Sigmoid colon (tissue), 7 donors: ENCODE measurements around the gene MPV17L2. TPM values are rescaled to one million over a fixed set of nuclear protein-coding genes. Genes with fewer than 3 reads are reported as not detected.

Experiments used
- DNase-seq: peaks from one replicate; pipeline ENCODE4 v3.0.0-alpha.2; 2019
- H3K27ac ChIP-seq, 4 donors: fragments of 200-600 bp; sonication (generic); one replicate each; pipeline ENCODE4 v1.5.1; 2016 to 2019; ENCODE audit warnings: mild to moderate bottlenecking in 1 of 4
- H3K27me3 ChIP-seq, 3 donors: fragments of 200-600 bp; sonication (generic); one replicate each; pipeline ENCODE4 v1.5.1; 2019; ENCODE audit warnings: mild to moderate bottlenecking in 1 of 3
- H3K36me3 ChIP-seq, 4 donors: fragments of 200-600 bp; sonication (generic); one replicate each; pipeline ENCODE4 v1.5.1; 2016 to 2019
- H3K4me1 ChIP-seq, 4 donors: fragments of 200-600 bp; sonication (generic); one replicate each; pipeline ENCODE4 v1.5.1; 2017 to 2019
- H3K4me3 ChIP-seq, 4 donors: fragments of 200-600 bp; sonication (generic); one replicate each; pipeline ENCODE4 v1.5.1; 2017 to 2019; ENCODE audit warnings: mild to moderate bottlenecking in 2 of 4, moderate library complexity in 1 of 4
- H3K9me3 ChIP-seq, 4 donors: fragments of 200-600 bp in 3 of 4; sonication (generic) in 3 of 4; one replicate each; pipeline versions ENCODE4 v1.5.1 to v1.6.1; 2013 to 2019
- CTCF ChIP-seq, 4 experiments: fragments of 450-650 bp in 3 of 4; fragments of 200-600 bp in 1 of 4; IDR thresholded peaks; one replicate each; pipeline ENCODE4 v1.5.1; 2016 to 2019; ENCODE audit warnings: antibody characterized with exemption in 4 of 4, mild to moderate bottlenecking in 3 of 4, moderate library complexity in 2 of 4
- EP300 ChIP-seq, 4 donors: sonication (generic); formaldehyde crosslinking; IDR thresholded peaks; one replicate each; pipeline ENCODE4 v1.6.1; 2017; ENCODE audit warnings: antibody characterized with exemption in 4 of 4
- POLR2A ChIP-seq, 2 donors: fragments of 450-650 bp; IDR thresholded peaks; one replicate each; pipeline ENCODE4 v1.6.1; 2016; ENCODE audit warnings: antibody characterized with exemption in 2 of 2, mild to moderate bottlenecking in 2 of 2, moderate library complexity in 2 of 2
- POLR2AphosphoS5 ChIP-seq, 4 donors: sonication (generic); formaldehyde crosslinking; IDR thresholded peaks; one replicate each; pipeline ENCODE4 v1.6.1; 2017; ENCODE audit warnings: antibody characterized with exemption in 4 of 4
- WGBS, 2 donors: extraction: QIAGEN DNeasy Blood & Tissue Kit; methylation state at CpG; one replicate each; pipeline ENCODE4 v1.1.7; 2013; 5-methylcytosine and 5-hydroxymethylcytosine counted together
- intact Hi-C: fragments of 100-400 bp; cut with DNase I; formaldehyde crosslinking; loops from one replicate; pipeline ENCODE4 v1.15.1; 2023
- polyA plus RNA-seq, 3 donors: library from polyadenylated mRNA; stranded (reverse); fragments of 200-250 nt; gene quantifications; one replicate each; pipeline ENCODE4 v1.2.3, GENCODE V29; 2013
- total RNA-seq, 4 donors: library from RNA; depleted of rRNA; stranded (reverse); fragments of >200 nt; gene quantifications; one replicate each; pipeline ENCODE4 v1.1.0, GENCODE V29; 2016
- donor health status: healthy with polysubstance abuse.
- donor health status: Bipolar disorder and iron deficiency.
- donor health status: healthy.

The MPV17L2 gene
- total and polyA plus RNA-seq, 7 donors = 9.0 to 37.3 (median 18.9) TPM

GRCh38 chr19:18211683-18212082, 18.7 kb downstream of the MPV17L2 start:
- Histone ChIP-seq H3K9me3 (no peaks in the 10 kb centered on the region), H3K4me1 (peaks cover 0 to 10% (median 6%) of the 10 kb centered on the region in 4 donors), H3K36me3 (no peaks in the 10 kb centered on the region), H3K4me3 (no peak overlapping the region), H3K27me3 (no peaks in the 10 kb centered on the region), H3K27ac (no peak overlapping the region)
- WGBS, 2 donors = 82 to 87% methylated on average over 14 of the region's 14 CpGs
- no peak for TF ChIP-seq POLR2A (IDR thresholded peaks at IDR 0.05)
- no peak for TF ChIP-seq POLR2AphosphoS5 (IDR thresholded peaks at IDR 0.05)
- TF ChIP-seq EP300 (IDR thresholded peaks at IDR 0.05) = no peak
- no peak for TF ChIP-seq CTCF (IDR thresholded peaks at IDR 0.05)
- intact Hi-C loops = no loop called here
- no peak for DNase-seq

DNA sequence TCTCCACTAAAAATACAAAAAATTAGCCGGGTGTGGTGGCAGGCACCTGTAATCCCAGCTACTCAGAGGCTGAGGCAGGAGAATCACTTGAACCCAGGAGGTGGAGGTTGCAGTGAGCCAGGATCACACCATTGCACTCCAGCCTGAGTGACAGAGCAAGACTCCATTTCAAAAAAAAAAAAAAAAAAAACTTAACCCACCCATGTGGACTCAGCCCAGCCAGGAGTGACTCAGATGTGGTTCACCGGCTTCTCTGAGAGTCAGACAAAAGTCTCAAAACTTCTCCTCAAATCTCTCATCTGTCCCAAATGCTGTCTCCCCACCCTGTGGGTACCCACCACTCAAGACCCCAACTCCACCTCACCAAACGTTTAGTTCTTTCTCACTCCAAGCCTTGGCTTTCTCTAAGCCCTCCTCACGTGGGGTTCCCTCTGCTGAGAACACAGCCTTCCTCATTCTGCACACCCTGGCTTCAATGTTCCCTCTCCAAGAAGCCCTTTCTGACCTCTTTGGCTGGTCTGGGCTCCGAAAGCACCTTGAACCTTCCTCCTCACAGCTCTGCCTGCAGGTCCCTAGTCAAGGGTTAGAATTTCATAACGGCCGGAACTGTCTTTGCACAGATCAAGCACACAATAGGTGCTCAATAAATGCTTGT, 21.9 kb downstream of the MPV17L2 start:
- Histone ChIP-seq H3K4me3 (no peak overlapping the region), H3K36me3 (no peaks in the 10 kb centered on the region), H3K9me3 (no peaks in the 10 kb centered on the region), H3K27me3 (no peaks in the 10 kb centered on the region), H3K4me1 (no peaks in the 10 kb centered on the region), H3K27ac (no peak overlapping the region)
- TF ChIP-seq POLR2AphosphoS5 (IDR thresholded peaks at IDR 0.05) = no peak
- WGBS, 2 donors = 66 to 71% methylated on average over 7 of the region's 7 CpGs
- no peak for DNase-seq
- intact Hi-C loops = no loop called here

GRCh38 chr19:18216789-18217188, 23.8 kb downstream of the MPV17L2 start:
- Histone ChIP-seq H3K4me1 (no peaks in the 10 kb centered on the region), H3K9me3 (no peaks in the 10 kb centered on the region), H3K27ac (no peak overlapping the region), H3K4me3 (no peak overlapping the region), H3K27me3 (peaks cover 0 to 17% (median 15%) of the 10 kb centered on the region in 3 donors), H3K36me3 (no peaks in the 10 kb centered on the region)
- no peak for DNase-seq
- intact Hi-C loops = no loop called here
- WGBS, 2 donors = 95 to 96% methylated on average over 8 of the region's 8 CpGs
- TF ChIP-seq POLR2AphosphoS5 (IDR thresholded peaks at IDR 0.05) (no peak), EP300 (IDR thresholded peaks at IDR 0.05) (no peak), CTCF (IDR thresholded peaks at IDR 0.05) (no peak), POLR2A (IDR thresholded peaks at IDR 0.05) (no peak)

DNA sequence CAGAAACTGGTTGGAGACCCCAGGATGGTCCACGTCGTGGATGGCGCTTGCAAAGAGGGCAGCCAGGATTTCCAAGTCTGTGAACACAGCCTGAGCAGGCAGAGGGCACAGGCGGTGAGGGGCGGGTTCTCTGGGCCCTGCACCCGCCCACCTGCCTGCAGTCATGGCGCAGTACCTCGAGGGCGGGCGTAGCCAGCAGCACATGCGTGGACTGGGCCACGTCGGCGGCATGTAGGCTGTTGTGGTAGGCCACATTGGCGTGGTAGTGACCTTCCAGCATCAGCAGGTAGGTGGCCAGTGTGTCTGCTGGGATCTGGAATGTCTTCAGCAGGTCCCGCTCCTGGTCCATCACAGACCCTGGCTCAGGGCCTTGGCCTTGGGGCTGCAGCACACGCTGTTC, 25.1 kb downstream of the MPV17L2 start:
- TF ChIP-seq EP300 (IDR thresholded peaks at IDR 0.05) = no peak
- TF ChIP-seq POLR2A (IDR thresholded peaks at IDR 0.05) = no peak
- TF ChIP-seq CTCF (IDR thresholded peaks at IDR 0.05) = no peak
- no peak for TF ChIP-seq POLR2AphosphoS5 (IDR thresholded peaks at IDR 0.05)
- 78 to 88% methylated on average over 17 of the region's 17 CpGs for WGBS, 2 donors
- intact Hi-C loops = no loop called here

GRCh38 chr19:18218600-18218999, 25.6 kb downstream of the MPV17L2 start:
- peaks cover 0 to 20% (median 17%) of the 10 kb centered on the region in 3 donors for H3K27me3 ChIP-seq
- 92 to 94% methylated on average over 3 of the region's 3 CpGs for WGBS, 2 donors
- no peaks in the 10 kb centered on the region for H3K36me3 ChIP-seq
- no peak for DNase-seq
- no peaks in the 10 kb centered on the region for H3K4me1 ChIP-seq
- intact Hi-C loops = no loop called here
- H3K4me3 ChIP-seq = no peak overlapping the region
- TF ChIP-seq POLR2A (IDR thresholded peaks at IDR 0.05) = no peak
- H3K9me3 ChIP-seq = no peaks in the 10 kb centered on the region
- H3K27ac ChIP-seq = no peak overlapping the region

More for the DNA sequence above, 25.1 kb downstream of the MPV17L2 start:
- Histone ChIP-seq H3K27ac (no peak overlapping the region), H3K4me1 (no peaks in the 10 kb centered on the region), H3K9me3 (no peaks in the 10 kb centered on the region), H3K27me3 (peaks cover 0 to 20% (median 17%) of the 10 kb centered on the region in 3 donors), H3K4me3 (no peak overlapping the region), H3K36me3 (no peaks in the 10 kb centered on the region)
- no peak for DNase-seq
